GM18499 (cell line): Measurements from ENCODE around the gene SOCS2.

Experiments used
- ATAC-seq: cut with Tn5 transposase; IDR thresholded peaks from one replicate; pipeline ENCODE4 v1.9.1; 2021; ENCODE audit warnings: moderate number of reproducible peaks; ENCODE audit not compliant: insufficient read depth, unreplicated experiment

SOCS2 gene

DNA sequence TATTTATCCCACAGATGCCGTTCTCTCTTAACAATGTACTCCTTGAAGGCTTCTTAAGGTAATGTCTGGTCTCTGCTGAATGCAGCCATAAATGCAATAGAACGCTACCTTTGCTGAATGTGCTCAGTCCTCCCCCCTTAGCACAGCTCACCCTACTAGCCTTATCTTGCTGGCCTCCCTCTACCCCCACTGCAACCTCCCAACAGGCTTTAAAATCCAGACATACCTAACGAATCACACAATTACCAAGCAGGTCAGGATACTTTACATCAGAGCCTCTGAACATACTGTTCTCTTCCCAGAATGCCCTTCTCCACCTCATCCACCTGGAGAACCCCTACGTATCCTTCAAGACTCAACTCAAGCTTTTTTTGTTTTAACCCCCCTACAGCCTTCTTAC, 53.7 kb downstream of the SOCS2 start:
- no peak for ATAC-seq
